HuH-7 (cell line): ENCODE measurements around the gene PAK1IP1.
A peak's percentile ranks its signal among the peaks of the same experiment; 100 is the strongest.
"Not testable (repeated sequence)": the region's sequence is repeated elsewhere in the genome, so short reads cannot be mapped to it uniquely, and the experiment has no call there.

Source experiments
- DNase-seq: peaks from one replicate; pipeline ENCODE4 v3.0.0; 2011; ENCODE audit warnings: low spot score

Gene PAK1IP1

DNA sequence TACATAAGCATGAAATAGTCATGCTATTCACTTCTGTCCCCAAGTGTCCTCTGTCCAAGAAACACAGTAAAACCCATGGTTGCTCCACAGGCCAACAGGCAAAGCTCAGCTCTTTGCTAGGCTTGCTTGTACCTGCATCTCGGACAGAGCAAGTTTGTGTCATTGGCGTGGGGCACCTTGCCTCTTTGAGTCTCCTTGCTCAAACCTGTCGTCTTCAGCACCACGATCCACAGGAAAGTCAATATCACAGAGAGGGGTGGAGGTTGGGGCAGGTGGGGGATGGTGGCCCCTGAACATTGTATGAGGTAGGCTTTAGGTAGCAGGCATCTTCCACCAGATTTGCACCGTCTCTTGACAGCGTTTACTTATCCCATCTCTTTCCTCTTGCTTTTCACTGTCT is 48.7 kb downstream of the PAK1IP1 start:
- DNase-seq: no peak

DNA sequence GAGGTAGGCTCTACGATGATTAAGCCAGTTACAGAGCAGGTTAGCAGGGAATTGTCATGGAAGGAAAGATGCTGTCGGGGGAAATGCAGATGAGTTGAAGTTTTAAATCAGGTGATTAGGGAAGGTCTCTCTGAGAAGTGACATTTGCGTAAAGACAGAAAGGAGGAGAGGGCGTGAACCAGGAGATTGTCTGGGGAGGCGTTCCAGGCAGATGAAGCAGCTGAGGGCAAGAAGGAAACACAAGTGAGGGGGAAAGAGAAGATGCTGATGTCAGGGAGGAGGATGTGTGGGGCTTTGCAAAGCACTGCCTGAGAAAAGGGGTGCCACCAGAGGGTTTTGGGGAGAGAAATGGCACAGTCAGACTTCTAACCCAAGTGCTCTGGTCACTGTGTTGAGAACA is 50.3 kb downstream of the PAK1IP1 start:
- no peak for DNase-seq

DNA sequence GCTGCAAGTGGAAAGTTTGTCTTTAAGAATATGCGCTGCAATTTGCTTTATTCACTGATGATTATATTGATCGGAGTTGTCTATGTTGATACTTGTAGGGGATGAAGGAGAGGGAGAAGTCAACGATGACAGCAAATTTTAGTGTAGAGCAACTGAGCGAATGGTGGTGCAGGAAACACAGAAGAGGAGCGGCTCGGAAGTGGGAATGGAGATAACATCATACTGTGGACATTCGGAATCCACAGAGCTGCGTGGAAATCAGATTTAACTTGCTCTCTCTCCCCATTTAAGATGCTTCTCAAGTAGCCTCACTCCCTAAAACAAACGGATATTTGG is 52.1 kb downstream of the PAK1IP1 start:
- no peak for DNase-seq

DNA sequence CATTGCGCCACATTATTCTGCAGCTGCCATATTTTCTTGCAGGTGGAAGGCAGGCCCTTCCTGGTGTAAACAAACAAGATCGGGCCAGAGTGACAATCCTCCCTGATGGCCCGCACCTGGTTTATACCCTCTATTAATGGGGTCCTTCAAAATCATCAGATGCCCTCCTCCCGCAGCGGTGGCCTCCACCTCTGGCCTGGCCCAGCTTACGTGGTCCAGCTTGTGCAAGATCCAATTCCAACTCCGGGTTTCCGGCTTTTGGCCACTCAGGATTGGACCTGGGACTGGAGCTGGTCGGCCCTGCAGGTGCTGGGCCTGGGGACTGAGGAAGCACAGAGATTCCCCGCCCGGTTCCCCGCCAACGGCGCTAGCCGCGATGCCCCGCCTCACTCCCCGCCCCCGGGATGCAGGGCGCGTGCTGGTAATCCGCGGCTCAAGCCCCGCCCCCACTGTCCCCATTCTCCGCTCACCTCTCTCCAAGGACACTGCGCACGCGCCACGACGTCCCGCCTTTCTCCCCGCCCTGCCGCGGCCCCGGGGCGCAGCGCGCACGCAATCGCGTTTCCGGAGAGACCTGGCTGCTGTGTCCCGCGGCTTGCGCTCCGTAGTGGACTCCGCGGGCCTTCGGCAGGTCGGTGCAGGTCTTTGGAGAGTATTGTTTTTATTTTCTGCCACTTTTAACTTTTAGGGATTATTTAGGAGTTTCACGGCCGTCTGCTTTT is 52.6 kb downstream of the PAK1IP1 start, which contains the start of gene TMEM14B:
Gene TMEM14B, plus strand, starts transcription at position 555 of the 722 bp plus-strand sequence. CDS start 1,441 bp downstream, outside the sequence.
- peak; percentile 90 for DNase-seq

DNA sequence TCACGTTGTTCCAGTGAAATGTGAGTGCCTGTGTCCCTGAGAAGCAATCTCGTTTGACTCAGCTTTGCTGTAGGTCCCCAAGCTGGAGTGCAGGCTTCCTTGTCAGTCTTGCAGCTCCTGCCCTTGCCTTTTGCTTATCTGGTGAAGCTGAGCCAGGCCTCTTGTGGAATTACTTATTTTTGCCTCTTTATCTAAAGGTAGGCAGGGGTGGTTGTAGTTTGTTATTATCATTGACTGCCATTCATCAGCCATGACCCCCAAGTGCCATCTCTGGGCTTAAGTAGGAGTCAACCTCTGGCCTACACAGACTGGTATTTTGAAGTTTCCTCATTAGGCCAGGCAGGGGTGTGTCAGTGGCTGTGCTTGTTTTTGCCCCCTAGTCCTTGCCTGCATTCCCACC is 55.0 kb downstream of the PAK1IP1 start:
- no peak for DNase-seq

DNA sequence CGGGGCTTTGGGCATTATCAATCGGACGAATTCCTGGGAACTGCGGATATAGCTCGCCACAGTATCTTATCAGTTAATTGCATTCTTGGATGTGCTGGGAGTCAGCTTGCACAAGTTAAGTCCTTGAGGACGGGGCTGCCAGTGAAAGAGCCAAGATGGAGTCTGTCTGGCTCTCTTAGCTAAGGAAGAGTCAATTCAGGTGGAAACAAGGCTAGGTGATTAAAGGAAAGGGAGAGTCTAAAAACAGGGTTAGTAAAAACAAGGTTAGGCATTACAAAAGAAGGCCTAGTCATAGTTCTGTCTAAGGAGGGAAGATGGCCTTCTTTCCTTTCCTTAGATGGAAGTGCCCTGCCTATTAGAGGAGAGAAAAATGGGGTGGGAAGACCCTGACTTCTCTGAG is 55.8 kb downstream of the PAK1IP1 start:
- DNase-seq: not testable (repeated sequence)

DNA sequence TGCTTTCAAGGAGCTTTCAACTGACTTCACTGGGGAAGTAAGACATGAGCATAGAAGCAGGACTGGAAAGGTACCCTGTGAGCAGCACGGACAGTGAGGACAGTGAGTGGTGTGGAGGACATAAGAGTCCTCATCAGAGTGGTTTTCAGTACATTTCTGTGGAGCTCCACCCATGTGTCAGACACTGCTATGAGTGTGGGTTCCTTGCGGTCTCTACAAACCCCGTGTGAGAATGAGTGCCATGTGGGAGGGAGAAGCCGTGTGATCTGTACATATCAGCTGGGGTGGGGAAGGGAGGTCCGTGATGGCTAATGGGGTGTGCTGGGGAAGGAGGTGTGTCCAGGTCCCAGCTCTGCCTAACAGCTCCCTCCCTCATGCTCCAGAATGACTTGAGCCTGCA is 57.0 kb downstream of the PAK1IP1 start:
- not testable (repeated sequence) for DNase-seq

DNA sequence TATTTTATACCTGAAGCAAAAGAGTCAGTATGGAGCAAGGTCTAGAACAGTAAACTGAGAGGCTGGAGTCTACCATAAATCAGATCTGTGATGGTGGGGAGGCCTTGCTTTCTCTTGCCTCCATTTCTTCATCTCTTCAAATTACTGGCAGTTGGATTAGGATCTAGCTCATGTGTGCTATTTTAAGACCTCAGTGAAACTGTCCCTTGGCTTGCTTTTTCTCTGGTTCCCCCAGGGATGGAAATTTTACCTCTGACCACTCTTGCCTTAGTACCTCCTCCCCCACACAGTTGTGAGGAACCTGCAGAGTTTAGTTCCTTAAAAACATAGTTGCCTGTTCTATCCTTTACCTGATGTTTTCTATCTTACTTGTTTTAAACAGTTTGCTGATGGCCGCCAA is 61.3 kb downstream of the PAK1IP1 start:
- DNase-seq: no peak
